K562 (cell line): ENCODE measurements around the gene TGFB2. TPM values are rescaled to one million over a fixed set of nuclear protein-coding genes. Genes with fewer than 3 reads are reported as not detected.

ENCODE experiments used
- ATAC-seq: fragments of 200-7000 bp; cut with Tn5 transposase; 3 replicates; pipeline ENCODE4 v1.9.1; 2020; ENCODE audit warnings: moderate library complexity
- BruUV-seq: library from RNA; stranded (reverse); fragments of 400-500 nt; replicated peaks from 2 replicates; lab custom pipeline; 2021; lab: Mats Ljungman, UMichigan
- CTCF ChIA-PET: fragments of 300-600 bp; formaldehyde crosslinking; extraction: SDS; loops from one replicate; lab custom pipeline; 2021; ENCODE audit warnings: low intra/inter-chr PET ratio; lab: Yijun Ruan, JAX
- POLR2A ChIA-PET: fragments of 300-600, 350-650 bp; sonication (Branson Sonifier 250); formaldehyde crosslinking; extraction: SDS; loops from one replicate; lab custom pipeline; 2021; ENCODE audit warnings: antibody characterized with exemption, inconsistent platforms; lab: Yijun Ruan, JAX
- DNase-seq, 4 experiments: peaks; one replicate each; pipeline versions ENCODE4 v3.0.0 to v3.0.0-alpha.2; 2011 to 2018; ENCODE audit warnings: low spot score in 3 of 4, mixed read lengths in 3 of 4; ENCODE audit errors: extremely low read depth in 1 of 4
- FAIRE-seq: peaks from 2 replicates; lab custom pipeline; 2011; peaks lifted over from hg19 to GRCh38; lab: Jason Lieb, UNC
- H2AFZ ChIP-seq: 2 replicates; pipeline ENCODE4 v1.6.0; 2011; ENCODE audit warnings: low read depth, low read length, control low read depth, inconsistent platforms
- H3K27ac ChIP-seq: fragments of 200-600 bp; 3 replicates; pipeline ENCODE4 v1.8.0; 2011; ENCODE audit warnings: low read depth, mild to moderate bottlenecking, control low read depth, inconsistent platforms, low read length, moderate library complexity, mixed read lengths; ENCODE audit errors: extremely low read depth
- H3K27me3 ChIP-seq, 2 experiments: fragments of 300-600 bp in 1 of 2; 2 replicates in 1 of 2; 3 replicates in 1 of 2; pipeline versions ENCODE4 v1.6.0 to v1.8.0; 2011; ENCODE audit warnings: inconsistent platforms in 2 of 2, low read length in 2 of 2, mild to moderate bottlenecking in 1 of 2, mixed read lengths in 1 of 2, moderate library complexity in 1 of 2; ENCODE audit not compliant: control insufficient read depth in 2 of 2, insufficient read depth in 2 of 2
- H3K36me3 ChIP-seq: fragments of 300-600 bp; 3 replicates; pipeline ENCODE4 v1.8.0; 2011; ENCODE audit warnings: mild to moderate bottlenecking, low read length, inconsistent platforms; ENCODE audit not compliant: control insufficient read depth, insufficient read depth
- H3K4me1 ChIP-seq, 2 experiments: fragments of 200-600 bp in 1 of 2; replicated peaks in 1 of 2; 2 replicates in 1 of 2; 3 replicates in 1 of 2; pipeline versions ENCODE4 v1.5.1 to v1.8.0; 2011; ENCODE audit warnings: inconsistent platforms in 2 of 2, low read length in 2 of 2, mild to moderate bottlenecking in 1 of 2, mixed read lengths in 1 of 2, moderate library complexity in 1 of 2; ENCODE audit not compliant: control insufficient read depth in 2 of 2, insufficient read depth in 2 of 2
- H3K4me2 ChIP-seq: 2 replicates; pipeline ENCODE4 v1.6.1; 2011; ENCODE audit warnings: low read length, control low read depth, inconsistent platforms, mixed read lengths; ENCODE audit not compliant: insufficient read depth
- H3K4me3 ChIP-seq: fragments of 200-600 bp; sonication (generic), shearing (Covaris generic); 2 replicates; pipeline ENCODE4 v1.5.1; 2016; ENCODE audit warnings: control low read depth, inconsistent platforms
- H3K79me2 ChIP-seq: fragments of 200-600 bp; 3 replicates; pipeline ENCODE4 v1.8.0; 2011; ENCODE audit warnings: low read length, inconsistent platforms; ENCODE audit not compliant: control insufficient read depth, insufficient read depth
- H3K9ac ChIP-seq, 2 experiments: 2 replicates each; pipeline versions ENCODE4 v1.6.0 to v1.6.1; 2011; ENCODE audit warnings: low read depth in 2 of 2, low read length in 2 of 2, control low read depth in 1 of 2, inconsistent platforms in 1 of 2, mild to moderate bottlenecking in 1 of 2, mixed read lengths in 1 of 2; ENCODE audit not compliant: insufficient read depth in 1 of 2
- H3K9me1 ChIP-seq: one replicate; pipeline ENCODE4 v1.6.0; 2011; ENCODE audit warnings: inconsistent platforms, mild to moderate bottlenecking, low read length, moderate library complexity; ENCODE audit not compliant: control insufficient read depth, insufficient read depth
- H3K9me3 ChIP-seq: replicated peaks from 2 replicates; pipeline ENCODE4 v1.5.1; 2011; ENCODE audit warnings: low read depth, low read length, inconsistent platforms; ENCODE audit not compliant: control insufficient read depth, insufficient read depth
- H4K20me1 ChIP-seq: replicated peaks from 2 replicates; pipeline ENCODE4 v1.6.1; 2011; ENCODE audit warnings: low read length, inconsistent platforms, mixed read lengths; ENCODE audit not compliant: control insufficient read depth, insufficient read depth
- DDX20 ChIP-seq: fragments of 450-650 bp; IDR thresholded peaks from 2 replicates; pipeline ENCODE4 v1.6.1; 2016; ENCODE audit warnings: missing genetic modification characterization, low read depth, mild to moderate bottlenecking, missing compliant biosample characterization, moderate library complexity
- HIVEP1 ChIP-seq: fragments of 250-450 bp; sonication (Bioruptor Pico); IDR thresholded peaks from 2 replicates; pipeline ENCODE4 v1.4.0; 2020; ENCODE audit warnings: mild to moderate bottlenecking
- KLF10 ChIP-seq: fragments of 250-450 bp; sonication (Bioruptor Pico); IDR thresholded peaks from 2 replicates; pipeline ENCODE4 v1.6.1; 2021; ENCODE audit warnings: matching md5 sums
- KLF6 ChIP-seq: fragments of 250-450 bp; sonication (Bioruptor Pico); IDR thresholded peaks from 2 replicates; pipeline ENCODE4 v1.4.0; 2020; ENCODE audit warnings: mild to moderate bottlenecking, moderate library complexity, borderline replicate concordance
- MAFK ChIP-seq: IDR thresholded peaks from 2 replicates; pipeline ENCODE4 v1.6.1; 2011; ENCODE audit warnings: low read length, improper control_type of control experiment
- NFYB ChIP-seq: IDR thresholded peaks from 2 replicates; pipeline ENCODE4 v1.6.1; 2011; ENCODE audit warnings: mild to moderate bottlenecking, moderate library complexity; ENCODE audit not compliant: insufficient read length; ENCODE audit errors: extremely low read depth
- NONO ChIP-seq, 2 experiments: fragments of 200-400 bp in 1 of 2; fragments of 450-650 bp in 1 of 2; formaldehyde crosslinking in 1 of 2; IDR thresholded peaks; 2 replicates each; pipeline ENCODE4 v1.6.1; 2017; ENCODE audit warnings: low read depth in 2 of 2, mild to moderate bottlenecking in 2 of 2, moderate library complexity in 2 of 2, low read length in 1 of 2
- PATZ1 ChIP-seq: fragments of 250-450 bp; sonication (Bioruptor Pico); IDR thresholded peaks from 2 replicates; pipeline ENCODE4 v1.5.0; 2020; ENCODE audit warnings: mild to moderate bottlenecking, borderline replicate concordance
- POLR2AphosphoS2 ChIP-seq: IDR thresholded peaks from 2 replicates; pipeline ENCODE4 v1.6.1; 2012; ENCODE audit warnings: low read length, improper control_type of control experiment
- POLR2B ChIP-seq: fragments of 450-650 bp; IDR thresholded peaks from 2 replicates; pipeline ENCODE4 v1.6.1; 2018; ENCODE audit warnings: low read depth; ENCODE audit not compliant: partially characterized antibody
- RBM15 ChIP-seq: fragments of 200-400 bp; formaldehyde crosslinking; IDR thresholded peaks from 2 replicates; pipeline ENCODE4 v1.6.1; 2018; ENCODE audit warnings: mild to moderate bottlenecking, low read length, moderate library complexity; ENCODE audit not compliant: insufficient read depth
- SMAD4 ChIP-seq: fragments of 250-450 bp; sonication (Bioruptor Pico); conservative IDR thresholded peaks from 2 replicates; pipeline ENCODE4 v1.8.0; 2021; ENCODE audit warnings: inconsistent platforms, mild to moderate bottlenecking, moderate library complexity
- SRSF3 ChIP-seq: fragments of 200-400 bp; formaldehyde crosslinking; IDR thresholded peaks from 2 replicates; pipeline ENCODE4 v1.6.1; 2016; ENCODE audit warnings: mild to moderate bottlenecking, low read length, moderate library complexity; ENCODE audit not compliant: insufficient read depth
- TEAD4 ChIP-seq, 2 experiments: sonication (generic) in 1 of 2; formaldehyde crosslinking in 1 of 2; IDR thresholded peaks; 2 replicates each; pipeline versions ENCODE4 v1.6.1 to v1.8.0; 2012 to 2022; ENCODE audit warnings: borderline replicate concordance in 1 of 2, inconsistent platforms in 1 of 2, low read length in 1 of 2, mild to moderate bottlenecking in 1 of 2, missing genetic modification reagents in 1 of 2
- TRIM28 ChIP-seq: fragments of 450-650 bp; IDR thresholded peaks from 2 replicates; pipeline ENCODE4 v1.6.1; 2017
- ZNF668 ChIP-seq: fragments of 250-450 bp; sonication (Bioruptor Pico); IDR thresholded peaks from 2 replicates; pipeline ENCODE4 v1.8.0; 2022; ENCODE audit warnings: mild to moderate bottlenecking, inconsistent platforms
- WGBS: fragments of 100-300 bp; shearing (Covaris generic); methylation state at CpG from one replicate; pipeline ENCODE4 v1.1.6; 2016; ENCODE audit warnings: low coverage, mixed read lengths; ENCODE audit not compliant: insufficient coverage; ENCODE audit errors: missing lambda C conversion rate; 5-methylcytosine and 5-hydroxymethylcytosine counted together
- in situ Hi-C: fragments of 300-500 bp; cut with MboI; formaldehyde crosslinking; loops from 4 replicates; pipeline ENCODE4 v1.15.0; 2018; ENCODE audit warnings: inconsistent platforms, mixed read lengths
- intact Hi-C: fragments of 100-400 bp; cut with micrococcal nuclease; formaldehyde crosslinking; loops from 2 replicates; pipeline ENCODE4 v1.14.2; 2022
- polyA plus RNA-seq, 8 experiments: library from polyadenylated mRNA; depleted of rRNA in 4 of 8; stranded (reverse) in 5 of 8; unstranded in 3 of 8; fragments of >200 nt; fragmentation: Nextera tagmentation in 2 of 8; fragmentation: Illumina TruSeq in 1 of 8; extraction: Ambion mirVana in 2 of 8; extraction: Trizol in 1 of 8; gene quantifications; 2 replicates each; pipeline versions ENCODE4 v1.2.1 to v1.2.3, GENCODE V29; 2011 to 2014; ENCODE audit warnings: inconsistent platforms in 1 of 8, missing spikeins in 1 of 8
- total RNA-seq, 7 experiments: library from RNA; depleted of rRNA in 6 of 7; stranded (reverse); fragments of >200 nt in 6 of 7; fragmentation: Illumina TruSeq in 2 of 7; extraction: Trizol in 2 of 7; gene quantifications; 2 replicates each; pipeline versions ENCODE4 v1.2.1 to v1.2.3, GENCODE V29; 2011 to 2021; ENCODE audit warnings: low replicate concordance in 1 of 7
- TF ChIP-seq, protein P1 (sequence below): fragments of 250-450 bp; sonication (Bioruptor Pico); IDR thresholded peaks from 2 replicates; pipeline ENCODE4 v1.4.0; 2020; ENCODE audit warnings: mild to moderate bottlenecking
- TF ChIP-seq, protein P2 (sequence below): IDR thresholded peaks from 3 replicates; pipeline ENCODE4 v1.6.1; 2011; ENCODE audit warnings: borderline replicate concordance, mild to moderate bottlenecking; ENCODE audit not compliant: insufficient read length, insufficient read depth

Gene TGFB2
- total and polyA plus RNA-seq, 9 of the 15 experiments (the other 6 are each of a cell fraction or from before 2014, with no cell fraction given): 0.03 to 0.41 (median 0.11) TPM; not detected in 3

DNA sequence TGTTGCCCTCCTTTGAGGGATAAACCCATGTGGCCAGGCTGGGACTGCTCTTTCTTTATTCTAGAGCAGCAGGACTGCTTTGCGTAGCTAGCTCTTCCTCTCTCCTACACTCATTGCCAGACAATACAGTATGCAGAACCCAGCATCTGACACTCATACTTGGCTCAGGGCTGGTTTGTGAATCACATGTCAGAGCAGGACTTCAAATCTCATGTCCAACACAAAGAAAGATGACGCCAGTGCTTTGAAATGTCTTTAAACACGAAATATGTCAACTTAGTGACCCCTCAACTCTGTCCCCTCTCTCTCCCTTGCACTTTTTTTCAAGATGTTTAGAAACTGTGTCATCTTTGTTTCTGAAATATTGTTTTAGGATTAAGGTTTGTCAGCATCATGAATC, 135.0 kb downstream of the TGFB2 start:
- 3% methylated on average over 3 of the region's 3 CpGs for WGBS
- no peaks in the 10 kb centered on the region for H3K36me3 ChIP-seq
- ChIA-PET CTCF (no interaction called here), POLR2A (no interaction called here)
- ATAC-seq: no peak
- no peak overlapping the region for H3K27ac ChIP-seq
- TF ChIP-seq NFYB: no peak
- TF ChIP-seq KLF6 (CRISPR knock-in tag): no peak
- no peak for TF ChIP-seq POLR2AphosphoS2
- TF ChIP-seq, protein P1, sequence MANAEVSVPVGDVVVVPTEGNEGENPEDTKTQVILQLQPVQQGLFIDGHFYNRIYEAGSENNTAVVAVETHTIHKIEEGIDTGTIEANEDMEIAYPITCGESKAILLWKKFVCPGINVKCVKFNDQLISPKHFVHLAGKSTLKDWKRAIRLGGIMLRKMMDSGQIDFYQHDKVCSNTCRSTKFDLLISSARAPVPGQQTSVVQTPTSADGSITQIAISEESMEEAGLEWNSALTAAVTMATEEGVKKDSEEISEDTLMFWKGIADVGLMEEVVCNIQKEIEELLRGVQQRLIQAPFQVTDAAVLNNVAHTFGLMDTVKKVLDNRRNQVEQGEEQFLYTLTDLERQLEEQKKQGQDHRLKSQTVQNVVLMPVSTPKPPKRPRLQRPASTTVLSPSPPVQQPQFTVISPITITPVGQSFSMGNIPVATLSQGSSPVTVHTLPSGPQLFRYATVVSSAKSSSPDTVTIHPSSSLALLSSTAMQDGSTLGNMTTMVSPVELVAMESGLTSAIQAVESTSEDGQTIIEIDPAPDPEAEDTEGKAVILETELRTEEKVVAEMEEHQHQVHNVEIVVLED (CRISPR knock-in tag): no peak
- no peak for TF ChIP-seq HIVEP1 (CRISPR knock-in tag)
- no peak for TF ChIP-seq SRSF3
- TF ChIP-seq MAFK: no peak
- TF ChIP-seq, protein P2, sequence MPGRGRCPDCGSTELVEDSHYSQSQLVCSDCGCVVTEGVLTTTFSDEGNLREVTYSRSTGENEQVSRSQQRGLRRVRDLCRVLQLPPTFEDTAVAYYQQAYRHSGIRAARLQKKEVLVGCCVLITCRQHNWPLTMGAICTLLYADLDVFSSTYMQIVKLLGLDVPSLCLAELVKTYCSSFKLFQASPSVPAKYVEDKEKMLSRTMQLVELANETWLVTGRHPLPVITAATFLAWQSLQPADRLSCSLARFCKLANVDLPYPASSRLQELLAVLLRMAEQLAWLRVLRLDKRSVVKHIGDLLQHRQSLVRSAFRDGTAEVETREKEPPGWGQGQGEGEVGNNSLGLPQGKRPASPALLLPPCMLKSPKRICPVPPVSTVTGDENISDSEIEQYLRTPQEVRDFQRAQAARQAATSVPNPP: no peak
- TF ChIP-seq KLF10: no peak
- no peak for TF ChIP-seq POLR2B
- TF ChIP-seq NONO (IDR thresholded peaks at IDR 0.05; ENCODE audit: low read depth in 2 of 2, low read length in 1 of 2): no peak
- TF ChIP-seq RBM15: no peak
- TF ChIP-seq ZNF668 (CRISPR knock-in tag): no peak
- no peak for TF ChIP-seq DDX20
- no peak for TF ChIP-seq SMAD4 (CRISPR knock-in tag)
- TF ChIP-seq TRIM28: no peak
- no peak for TF ChIP-seq PATZ1 (CRISPR knock-in tag)
- TF ChIP-seq TEAD4 (IDR thresholded peaks at IDR 0.05; ENCODE audit: low read length): no peak
- no peak for TF ChIP-seq TEAD4 (CRISPR knock-in tag; IDR thresholded peaks at IDR 0.05; ENCODE audit: borderline replicate concordance)
- no peaks in the 10 kb centered on the region for H3K27me3 ChIP-seq
- no peaks in the 10 kb centered on the region for H3K4me1 ChIP-seq
- H2AFZ ChIP-seq: no peak overlapping the region
- no peak overlapping the region for H3K4me2 ChIP-seq
- H3K79me2 ChIP-seq: no peaks in the 10 kb centered on the region
- H3K9ac ChIP-seq: no peak overlapping the region
- no peaks in the 10 kb centered on the region for H3K9me1 ChIP-seq
- no peaks in the 10 kb centered on the region for H3K9me3 ChIP-seq
- no TSS peak for BruUV-seq
- no peak for FAIRE-seq
- H4K20me1 ChIP-seq: no peaks in the 10 kb centered on the region
- DNase-seq: no peak
- intact Hi-C loops (no loop called here), in situ Hi-C loops (no loop called here)
- no peak overlapping the region for H3K4me3 ChIP-seq
